22Rv1 (cell line): ENCODE measurements around the gene TSPAN14.

Source experiments
- H3K27ac ChIP-seq: fragments of 450-650 bp; 2 replicates; pipeline ENCODE4 v1.5.1; 2017
- CTCF ChIP-seq: fragments of 450-650 bp; IDR thresholded peaks from 2 replicates; pipeline ENCODE4 v1.5.1; 2017; ENCODE audit warnings: mild to moderate bottlenecking
- ZFX ChIP-seq: fragments of 450-650 bp; IDR thresholded peaks from 2 replicates; pipeline ENCODE4 v1.6.1; 2017; ENCODE audit warnings: antibody characterized with exemption, borderline replicate concordance

Gene TSPAN14

DNA sequence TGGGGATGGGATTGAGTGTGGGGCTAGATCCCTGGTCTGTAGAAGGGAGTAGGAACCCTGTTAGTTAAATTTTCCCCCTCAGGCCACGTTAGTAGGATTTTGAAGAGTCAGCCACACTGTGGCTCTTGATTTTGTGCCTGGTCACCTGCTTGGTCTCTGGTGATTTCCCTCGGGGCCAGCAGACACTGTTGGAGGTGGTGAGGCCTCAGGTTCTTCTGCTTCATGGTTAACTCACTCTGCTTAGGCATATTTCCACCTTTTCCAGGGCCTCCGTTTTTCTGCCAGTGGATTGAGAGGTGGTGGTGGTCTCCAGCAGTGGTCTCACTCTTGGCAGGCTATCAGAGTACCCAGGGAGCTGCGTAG lies 4.1 kb downstream of the TSPAN14 start:
- TF ChIP-seq ZFX = no peak
- no peak; the same call in 1 of the 2 replicates for TF ChIP-seq CTCF
- H3K27ac ChIP-seq = peak overlapping the region; percentile 89; the same call in 1 of the 2 replicates

DNA sequence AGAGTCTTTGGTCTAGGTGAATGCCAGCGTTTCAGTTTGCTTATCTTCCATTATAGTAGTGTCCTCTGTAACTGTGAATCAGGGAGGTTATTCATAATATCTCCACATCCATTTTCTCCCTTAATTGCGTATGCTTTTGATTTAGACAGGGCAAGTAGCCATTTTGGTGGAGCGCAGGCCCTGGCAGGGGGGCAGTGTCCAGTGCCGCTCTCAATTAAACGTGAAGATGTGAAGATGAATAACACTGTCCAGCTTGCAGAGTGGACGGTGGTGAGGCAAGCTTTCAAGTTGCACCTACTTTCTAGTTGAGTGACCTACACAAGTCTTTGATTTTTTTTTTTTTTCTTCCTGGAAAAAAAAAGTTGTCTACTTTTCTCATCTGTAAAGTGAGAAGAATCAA lies 4.5 kb downstream of the TSPAN14 start:
- H3K27ac ChIP-seq = peak overlapping the region; percentile 89; the same call in 1 of the 2 replicates
- TF ChIP-seq ZFX (no peak), CTCF (no peak)

DNA sequence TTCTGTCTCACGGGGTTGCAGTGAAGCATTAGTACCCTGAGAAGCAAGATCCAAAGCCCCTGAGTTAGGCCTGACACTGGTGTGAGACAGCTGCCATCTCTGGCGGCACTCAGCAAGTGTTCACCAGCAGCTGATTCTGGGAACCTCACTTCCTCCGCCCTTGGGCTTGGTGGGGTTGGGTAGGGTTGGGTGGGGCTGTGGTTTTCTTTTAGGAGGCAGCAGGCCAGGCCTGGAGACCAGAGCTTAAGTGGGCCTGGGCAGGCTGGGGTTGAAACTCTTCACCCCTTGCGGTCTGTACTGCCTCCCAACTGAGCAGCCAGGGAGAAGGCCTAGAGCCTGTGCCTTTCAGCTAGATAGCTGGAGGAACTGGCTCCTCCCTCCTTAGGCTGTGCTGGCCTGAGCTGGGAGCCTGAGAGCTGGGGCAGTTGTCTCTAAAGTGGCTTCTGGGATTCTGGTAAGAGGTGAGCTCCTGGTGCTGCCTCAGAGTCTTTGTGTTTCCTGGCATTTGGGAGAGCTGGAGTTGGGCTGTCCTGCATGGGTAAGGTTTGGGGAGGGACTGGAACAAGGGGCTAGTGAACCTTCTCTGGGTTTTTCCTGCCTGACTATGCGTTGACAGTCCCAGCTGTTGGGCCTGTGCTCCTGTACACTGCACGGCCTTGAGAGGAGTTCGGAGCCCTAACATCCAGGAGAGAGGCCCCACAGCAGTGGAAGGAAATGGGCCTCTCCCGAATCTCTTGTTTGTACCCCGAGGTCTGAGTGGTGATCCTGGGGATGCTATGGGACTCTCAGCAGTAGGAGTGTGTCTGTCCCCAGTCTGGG lies 5.1 kb downstream of the TSPAN14 start:
- TF ChIP-seq ZFX (no peak), CTCF (no peak)
- peak overlapping the region; percentile 89 for H3K27ac ChIP-seq

GRCh38 chr10:80460399-80461207 lies 6.5 kb downstream of the TSPAN14 start:
- TF ChIP-seq ZFX (no peak), CTCF (peak; percentile 24)
- H3K27ac ChIP-seq = peak overlapping the region; percentile 89

GRCh38 chr10:80461208-80462183 lies 7.4 kb downstream of the TSPAN14 start:
- 0 out of 2 replicates have a peak, but pooled peaks have one; percentile 9 for TF ChIP-seq CTCF
- TF ChIP-seq ZFX = no peak
- H3K27ac ChIP-seq = peak overlapping the region; percentile 89

DNA sequence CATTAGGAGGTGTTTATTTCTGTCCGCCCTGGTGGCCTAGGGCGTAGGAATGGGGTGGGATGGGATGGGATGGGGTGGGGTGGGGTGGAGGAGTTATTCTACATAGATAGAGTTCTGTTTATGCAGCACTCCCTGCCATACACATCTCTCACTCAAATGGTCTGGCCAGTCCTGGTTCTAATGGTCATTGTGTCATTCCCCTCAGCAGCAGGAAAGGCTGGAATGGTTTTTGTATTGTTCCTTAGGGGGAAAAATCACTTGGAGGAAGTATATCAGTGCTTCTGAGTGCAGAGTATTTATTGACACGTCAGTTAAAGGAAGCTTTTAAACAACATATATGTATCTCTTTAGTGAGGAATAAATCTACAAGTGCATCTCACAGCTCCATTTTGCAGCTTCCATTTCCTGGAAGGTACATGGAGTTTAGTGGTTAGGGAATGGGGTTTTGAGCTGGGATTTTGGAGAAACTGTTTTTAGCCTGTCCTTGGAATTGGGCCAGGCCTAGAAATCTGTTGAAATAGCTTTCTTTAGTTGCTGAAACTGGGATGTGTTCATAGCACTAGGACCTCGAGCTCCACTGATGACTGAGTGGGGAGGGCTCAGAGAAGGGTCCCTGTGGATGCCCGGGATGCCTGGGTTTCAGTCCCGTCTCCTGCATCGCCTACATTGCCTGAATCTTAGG lies 8.3 kb downstream of the TSPAN14 start:
- no peak for TF ChIP-seq ZFX
- no peak for TF ChIP-seq CTCF
- no peak overlapping the region for H3K27ac ChIP-seq
